GM13976 (cell line): ENCODE results near the gene ALG12.

ENCODE experiments used
- DNase-seq: peaks from one replicate; pipeline ENCODE4 v3.0.0; 2012; ENCODE audit warnings: low spot score
- CTCF ChIP-seq: IDR thresholded peaks from 2 replicates; pipeline ENCODE4 v1.5.1; 2012; ENCODE audit warnings: borderline replicate concordance, mild to moderate bottlenecking; ENCODE audit not compliant: insufficient read depth; ENCODE audit errors: extremely low read depth, missing control alignments, control extremely low read depth
- in situ Hi-C: fragments of 300-500 bp; cut with MboI; formaldehyde crosslinking; loops from one replicate; pipeline ENCODE4 v1.12.0; 2022; ENCODE audit warnings: low sequenced_read_pairs, mixed read lengths, inconsistent platforms; ENCODE audit not compliant: unreplicated experiment

ALG12 gene

DNA sequence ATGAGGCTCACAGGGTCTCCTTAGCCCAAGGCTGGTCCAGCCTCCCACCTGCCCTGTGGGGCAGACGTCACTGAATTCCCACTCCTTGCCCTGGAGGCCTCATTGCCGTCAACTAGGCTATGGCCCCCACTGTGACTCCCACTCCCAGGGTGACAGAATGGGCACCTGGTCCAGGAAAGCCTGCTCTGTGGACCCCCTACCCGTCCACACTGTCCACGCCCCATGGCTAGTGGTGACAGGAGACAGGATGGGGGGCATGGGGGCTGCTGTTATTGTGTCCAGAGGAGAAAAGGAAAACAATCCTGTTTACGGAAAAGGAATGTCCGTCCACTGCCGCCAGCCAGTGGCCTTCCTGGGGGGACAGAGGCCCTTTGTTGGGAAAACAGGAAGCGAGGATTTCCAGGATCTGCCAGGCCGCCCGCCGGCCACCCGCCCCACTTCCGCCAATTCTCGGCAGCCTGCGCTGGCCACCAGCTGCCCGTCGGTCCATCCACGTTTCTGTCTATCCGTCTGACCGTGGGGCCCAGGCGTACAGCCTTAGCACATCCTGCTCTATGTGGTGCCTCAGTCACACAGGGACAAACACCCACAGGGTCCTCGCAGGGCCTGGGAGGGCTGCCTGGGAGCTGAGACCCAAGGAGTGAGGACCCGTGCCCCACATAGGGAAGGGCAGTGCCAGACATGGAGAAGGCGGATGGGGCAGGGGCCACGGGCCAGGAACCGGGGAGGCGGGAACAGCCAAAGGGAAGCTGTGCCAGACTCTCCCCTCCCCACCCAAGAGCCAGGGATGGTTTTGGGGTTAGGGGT is 19.7 kb upstream of the ALG12 start:
- no peak for DNase-seq
- TF ChIP-seq CTCF: no peak
- in situ Hi-C loops: no loop called here

DNA sequence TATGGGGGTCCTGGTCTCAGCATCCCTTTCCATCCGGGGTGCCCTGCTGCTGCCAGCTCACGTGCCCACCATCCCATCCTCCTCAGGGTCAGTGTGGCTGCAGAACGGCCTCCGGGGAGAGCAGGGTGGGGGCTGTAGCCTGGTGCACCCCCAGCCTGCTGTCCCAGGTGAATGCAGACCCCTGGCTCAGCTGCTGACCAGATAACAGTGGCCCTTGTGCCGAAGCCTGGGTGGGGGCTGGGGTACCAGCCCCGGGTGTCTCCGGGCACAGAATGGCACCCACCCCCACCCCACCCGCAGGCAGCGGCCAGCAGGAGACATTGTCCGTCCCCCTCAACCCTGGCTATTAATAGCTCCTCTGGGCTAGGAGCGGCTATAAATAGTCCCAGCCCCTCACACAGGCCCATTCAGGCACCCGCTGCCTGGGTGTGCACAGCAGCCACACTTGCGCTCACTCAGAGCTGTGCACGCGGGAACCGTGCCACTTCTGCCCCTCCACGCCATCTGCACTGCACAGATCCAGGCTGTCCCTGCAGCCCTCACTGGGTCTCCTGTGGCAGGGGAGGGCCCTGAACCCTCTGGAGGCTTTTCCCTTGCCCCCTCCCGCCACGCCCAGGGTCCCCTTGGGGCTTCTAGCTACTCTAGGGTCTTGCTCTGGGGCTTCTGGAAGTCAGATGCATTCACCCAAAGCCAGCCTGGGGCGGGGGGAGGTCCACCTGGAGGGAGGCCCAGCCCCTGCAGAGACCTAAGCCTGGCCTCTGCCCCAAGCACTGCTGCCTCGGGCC is 18.9 kb upstream of the ALG12 start:
- no peak for TF ChIP-seq CTCF
- DNase-seq: no peak
- in situ Hi-C loops: no loop called here

- in situ Hi-C loops: no loop called here
- peak; percentile 91 for DNase-seq
These were observed 18.1 kb upstream of the ALG12 start for GRCh38 chr22:49936018-49936972.

DNA sequence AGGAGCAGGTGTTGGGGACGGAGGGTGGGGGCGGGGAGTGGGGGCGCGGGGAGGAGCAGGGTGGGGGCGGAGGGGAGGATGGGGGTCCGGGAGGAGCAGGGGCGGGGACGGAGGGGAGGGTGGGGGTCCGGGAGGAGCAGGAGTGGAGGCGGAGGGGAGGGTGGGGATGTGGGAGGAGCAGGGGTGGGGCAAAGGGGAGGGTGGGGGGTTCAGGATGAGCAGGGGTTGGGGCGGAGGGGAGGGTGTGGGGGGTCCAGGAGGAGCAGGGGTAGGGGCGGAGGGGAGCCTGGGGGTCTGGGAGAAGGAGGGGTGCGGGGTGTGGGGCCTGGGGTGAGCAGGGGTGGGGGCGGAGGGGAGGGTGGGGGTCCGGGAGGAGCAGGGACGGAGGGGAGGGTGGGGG is 17.3 kb upstream of the ALG12 start:
- TF ChIP-seq CTCF: no peak
- DNase-seq: no peak
- in situ Hi-C loops: no loop called here

More at GRCh38 chr22:49936018-49936972, 18.1 kb upstream of the ALG12 start:
- no peak for TF ChIP-seq CTCF

DNA sequence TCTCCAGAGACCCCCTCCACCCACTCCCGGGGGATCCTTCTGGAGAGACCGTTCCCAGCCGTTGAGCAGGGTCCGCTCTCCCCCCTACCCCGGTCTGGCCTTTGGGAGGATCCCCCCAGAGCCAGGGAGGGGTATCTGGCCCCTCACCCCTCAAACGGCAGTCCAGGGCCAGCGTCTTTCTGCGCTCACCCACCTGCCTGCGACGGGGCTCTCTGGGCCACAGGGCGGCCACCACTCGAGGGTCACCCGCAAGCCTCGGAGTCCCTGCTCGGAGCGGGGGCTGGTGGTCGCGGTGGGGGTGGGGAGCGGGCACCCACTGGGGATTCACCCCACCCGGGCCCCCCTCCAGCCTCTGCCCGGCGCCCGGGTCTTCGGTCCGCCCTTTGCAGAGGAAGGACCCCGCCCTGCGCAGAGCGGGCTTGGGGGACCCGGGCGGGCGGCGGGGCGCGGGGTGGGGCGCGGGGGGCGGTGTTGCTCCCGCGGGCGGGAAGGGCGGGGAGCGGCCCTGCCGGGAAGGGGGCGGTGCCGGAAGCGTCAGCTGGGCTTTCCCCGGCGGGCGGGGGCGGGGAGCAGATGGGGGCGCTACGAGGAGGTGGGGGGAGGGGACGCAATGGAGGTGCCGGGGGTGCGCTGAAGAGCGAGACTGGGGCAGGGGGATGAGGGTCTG is 16.8 kb upstream of the ALG12 start:
- DNase-seq: peak; percentile 81
- TF ChIP-seq CTCF: no peak
- in situ Hi-C loops: loop anchor here (5.0 kb wide), 1 partner anchor 97 kb away; no protein-coding TSS in a partner anchor
